ENCODE measurements around the gene ZRANB2.

- TF ChIP-seq CTCF (IDR thresholded peaks at IDR 0.05): peak; percentile 3 to 45 (median 25)
- no peak for TF ChIP-seq POLR2A (IDR thresholded peaks at IDR 0.05)
Measured at GRCh38 chr1:71093938-71094337, 13.1 kb upstream of the ZRANB2 start.
